HL-60 (cell line): Measurements from ENCODE around the gene PAK3.

Experiments used
- DNase-seq, 2 experiments: peaks; one replicate each; pipeline ENCODE4 v3.0.0-alpha.2; 2010 to 2020; ENCODE audit warnings: low read depth in 1 of 2, low spot score in 1 of 2
- H3K27ac ChIP-seq: fragments of 250-450 bp; sonication (Bioruptor Pico); replicated peaks from 2 replicates; pipeline ENCODE4 v1.5.1; 2020; ENCODE audit warnings: mild to moderate bottlenecking, moderate library complexity
- H3K27me3 ChIP-seq: fragments of 250-450 bp; sonication (Bioruptor Pico); 2 replicates; pipeline ENCODE4 v1.5.1; 2021; ENCODE audit warnings: mild to moderate bottlenecking, moderate library complexity; ENCODE audit not compliant: insufficient read depth, poor library complexity, severe bottlenecking
- H3K4me3 ChIP-seq: replicated peaks from 2 replicates; pipeline ENCODE4 v1.5.1; 2011; ENCODE audit warnings: mild to moderate bottlenecking, control low read depth, low read length; ENCODE audit not compliant: insufficient read depth
- CTCF ChIP-seq: IDR thresholded peaks from one replicate; pipeline ENCODE4 v1.5.1; 2011; ENCODE audit warnings: low read length, control low read depth, inconsistent platforms; ENCODE audit not compliant: insufficient read depth
- GABPA ChIP-seq: IDR thresholded peaks from 2 replicates; pipeline ENCODE4 v1.6.1; 2012; ENCODE audit warnings: low read depth
- POLR2AphosphoS5 ChIP-seq: IDR thresholded peaks from 2 replicates; pipeline ENCODE4 v1.6.1; 2012; ENCODE audit warnings: low read depth
- SPI1 ChIP-seq: IDR thresholded peaks from 2 replicates; pipeline ENCODE4 v1.6.1; 2012; ENCODE audit warnings: low read depth, mild to moderate bottlenecking, borderline replicate concordance
- TF ChIP-seq, protein P1 (sequence below): IDR thresholded peaks from 2 replicates; pipeline ENCODE4 v1.6.1; 2012; ENCODE audit warnings: low read depth; ENCODE audit not compliant: insufficient replicate concordance

Gene PAK3

DNA sequence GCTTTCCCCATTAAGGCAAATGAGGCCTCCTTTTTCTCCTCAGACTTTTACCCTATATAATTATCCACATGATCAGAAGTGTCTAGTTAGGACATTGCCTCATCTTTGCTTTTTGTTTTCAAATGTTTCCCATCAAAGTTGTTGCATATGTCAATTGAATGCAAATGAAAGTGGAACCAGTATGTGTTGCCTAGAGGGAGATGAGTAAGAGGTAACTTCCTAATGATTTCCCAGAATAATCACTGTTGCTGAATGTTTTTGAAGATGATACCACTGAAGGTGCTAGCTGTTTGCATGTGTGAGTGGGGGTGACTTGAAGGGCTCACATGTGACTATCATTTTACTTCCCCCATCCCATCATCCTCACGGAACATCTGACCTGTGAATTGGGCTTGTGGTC is 33.9 kb downstream of the PAK3 start:
- DNase-seq, result no peak
- TF ChIP-seq, protein P1, sequence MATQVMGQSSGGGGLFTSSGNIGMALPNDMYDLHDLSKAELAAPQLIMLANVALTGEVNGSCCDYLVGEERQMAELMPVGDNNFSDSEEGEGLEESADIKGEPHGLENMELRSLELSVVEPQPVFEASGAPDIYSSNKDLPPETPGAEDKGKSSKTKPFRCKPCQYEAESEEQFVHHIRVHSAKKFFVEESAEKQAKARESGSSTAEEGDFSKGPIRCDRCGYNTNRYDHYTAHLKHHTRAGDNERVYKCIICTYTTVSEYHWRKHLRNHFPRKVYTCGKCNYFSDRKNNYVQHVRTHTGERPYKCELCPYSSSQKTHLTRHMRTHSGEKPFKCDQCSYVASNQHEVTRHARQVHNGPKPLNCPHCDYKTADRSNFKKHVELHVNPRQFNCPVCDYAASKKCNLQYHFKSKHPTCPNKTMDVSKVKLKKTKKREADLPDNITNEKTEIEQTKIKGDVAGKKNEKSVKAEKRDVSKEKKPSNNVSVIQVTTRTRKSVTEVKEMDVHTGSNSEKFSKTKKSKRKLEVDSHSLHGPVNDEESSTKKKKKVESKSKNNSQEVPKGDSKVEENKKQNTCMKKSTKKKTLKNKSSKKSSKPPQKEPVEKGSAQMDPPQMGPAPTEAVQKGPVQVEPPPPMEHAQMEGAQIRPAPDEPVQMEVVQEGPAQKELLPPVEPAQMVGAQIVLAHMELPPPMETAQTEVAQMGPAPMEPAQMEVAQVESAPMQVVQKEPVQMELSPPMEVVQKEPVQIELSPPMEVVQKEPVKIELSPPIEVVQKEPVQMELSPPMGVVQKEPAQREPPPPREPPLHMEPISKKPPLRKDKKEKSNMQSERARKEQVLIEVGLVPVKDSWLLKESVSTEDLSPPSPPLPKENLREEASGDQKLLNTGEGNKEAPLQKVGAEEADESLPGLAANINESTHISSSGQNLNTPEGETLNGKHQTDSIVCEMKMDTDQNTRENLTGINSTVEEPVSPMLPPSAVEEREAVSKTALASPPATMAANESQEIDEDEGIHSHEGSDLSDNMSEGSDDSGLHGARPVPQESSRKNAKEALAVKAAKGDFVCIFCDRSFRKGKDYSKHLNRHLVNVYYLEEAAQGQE, result no peak
- TF ChIP-seq POLR2AphosphoS5 (no peak), SPI1 (no peak), GABPA (no peak), CTCF (no peak)

GRCh38 chrX:111131572-111131971 is 35.6 kb downstream of the PAK3 start:
- no peak for DNase-seq
- Histone ChIP-seq H3K27me3 (no peaks in the 10 kb centered on the region), H3K4me3 (no peak overlapping the region), H3K27ac (no peak overlapping the region)
- TF ChIP-seq GABPA, result no peak
- TF ChIP-seq CTCF, result no peak
- TF ChIP-seq POLR2AphosphoS5, result no peak
- TF ChIP-seq, protein P1, result no peak
- TF ChIP-seq SPI1, result no peak

More for the DNA sequence above, 33.9 kb downstream of the PAK3 start:
- H3K27ac ChIP-seq, result no peak overlapping the region
- no peak overlapping the region for H3K4me3 ChIP-seq
- H3K27me3 ChIP-seq, result no peaks in the 10 kb centered on the region

- DNase-seq, result no peak
- Histone ChIP-seq H3K27me3 (no peaks in the 10 kb centered on the region), H3K27ac (no peak overlapping the region), H3K4me3 (no peak overlapping the region)
- TF ChIP-seq SPI1 (no peak), GABPA (no peak), POLR2AphosphoS5 (no peak)
These were observed 37.4 kb downstream of the PAK3 start for GRCh38 chrX:111133389-111133788.

GRCh38 chrX:111145878-111146277 is 49.9 kb downstream of the PAK3 start:
- TF ChIP-seq, protein P1, result no peak
- TF ChIP-seq POLR2AphosphoS5 (no peak), CTCF (no peak), GABPA (no peak), SPI1 (no peak)
- DNase-seq, result no peak
- Histone ChIP-seq H3K27ac (no peak overlapping the region), H3K4me3 (no peak overlapping the region), H3K27me3 (no peaks in the 10 kb centered on the region)
